Activated CD8-positive, alpha-beta memory T cell treated with anti-CD3 and anti-CD28 coated beads, Interleukin-2, amount 50 U/mL, for 1 hour (primary cell): Measurements from ENCODE around the gene HID1.
"Not testable (repeated sequence)": the region's sequence is repeated elsewhere in the genome, so short reads cannot be mapped to it uniquely, and the experiment has no call there.

Source experiments
- DNase-seq: peaks from one replicate; pipeline ENCODE4 v3.0.0-alpha.2; 2020; ENCODE audit errors: extremely low read depth

Gene HID1

DNA sequence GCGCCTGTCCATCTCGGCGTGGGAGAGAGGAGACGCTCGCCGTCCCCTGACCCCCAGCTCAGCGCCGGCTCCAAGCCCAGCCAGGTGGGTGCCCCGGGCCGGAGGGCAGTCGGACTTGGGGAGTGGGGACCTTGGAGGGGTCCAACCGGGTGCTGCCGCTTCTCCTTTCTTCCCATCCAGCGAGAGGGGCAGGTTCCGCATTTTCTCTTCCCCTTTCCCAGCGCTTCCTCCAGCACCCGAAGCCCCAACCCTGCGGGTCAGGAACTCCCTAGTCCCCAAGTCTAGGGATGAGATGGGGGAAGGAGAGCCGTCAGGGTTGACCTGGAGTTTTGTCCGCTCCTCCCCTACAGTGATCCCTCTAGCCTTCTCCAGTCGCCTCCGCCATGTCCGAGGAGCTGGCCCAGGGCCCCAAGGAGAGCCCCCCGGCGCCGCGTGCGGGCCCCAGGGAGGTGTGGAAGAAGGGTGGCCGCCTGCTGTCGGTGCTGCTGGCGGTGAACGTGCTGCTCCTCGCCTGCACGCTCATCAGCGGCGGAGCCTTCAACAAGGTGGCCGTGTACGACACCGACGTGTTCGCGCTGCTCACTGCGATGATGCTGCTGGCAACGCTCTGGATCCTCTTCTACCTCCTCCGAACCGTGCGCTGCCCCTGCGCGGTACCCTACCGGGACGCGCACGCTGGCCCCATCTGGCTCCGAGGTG is 48.2 kb downstream of the HID1 start, which contains the start of gene OTOP2:
Gene OTOP2, plus strand, starts transcription at position 24 of the 699 bp plus-strand sequence. Its CDS starts 360 bp downstream, at position 384.
- no peak for DNase-seq

GRCh38 chr17:74923538-74924249 is 48.9 kb downstream of the HID1 start:
- peak; percentile 17 for DNase-seq

DNA sequence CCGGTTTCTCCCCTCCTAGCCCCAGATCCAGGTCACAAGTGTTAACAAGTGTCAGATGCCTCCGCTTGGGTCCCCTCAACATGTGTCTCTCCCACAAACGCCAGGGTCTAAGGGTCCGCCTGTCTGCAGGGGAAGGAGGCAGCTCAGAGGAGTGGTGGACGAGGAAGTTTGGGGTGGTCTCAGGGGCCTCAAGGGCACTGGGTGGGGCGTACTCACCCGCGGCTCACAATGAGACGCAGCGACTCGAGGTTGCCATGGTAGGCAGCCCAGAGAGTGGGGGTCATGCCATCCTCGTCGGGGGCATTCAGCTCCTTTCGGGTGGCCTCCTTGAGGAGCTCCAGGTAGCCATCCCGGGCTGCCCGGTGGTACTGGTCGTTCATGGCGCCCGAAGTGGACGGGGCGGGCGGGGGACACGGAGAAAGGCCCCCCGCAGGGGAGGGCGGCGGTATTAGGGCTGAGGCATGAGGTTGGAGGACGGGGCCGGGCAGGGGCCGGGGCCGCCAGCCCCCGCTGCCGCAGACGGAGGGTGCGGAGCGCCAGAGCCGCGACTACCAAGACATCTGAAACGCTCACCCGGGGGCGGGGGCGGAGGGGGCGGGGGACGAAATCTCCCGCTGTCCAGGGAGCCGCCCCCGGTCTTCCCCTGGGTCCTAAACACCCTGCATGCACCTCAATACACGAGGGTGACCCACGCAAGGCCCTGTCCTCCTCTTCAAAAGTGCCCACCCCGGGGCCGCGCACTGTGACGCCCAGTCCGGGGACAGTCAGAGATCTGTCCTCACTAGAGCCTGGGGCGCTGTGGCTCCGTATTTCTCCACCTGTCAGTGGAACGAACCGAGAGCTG is 49.6 kb downstream of the HID1 start, which contains the start of gene USH1G:
Gene USH1G, minus strand, starts transcription at position 562 of the 844 bp plus-strand sequence. Its CDS starts 182 bp downstream, at position 380.
- no peak for DNase-seq

DNA sequence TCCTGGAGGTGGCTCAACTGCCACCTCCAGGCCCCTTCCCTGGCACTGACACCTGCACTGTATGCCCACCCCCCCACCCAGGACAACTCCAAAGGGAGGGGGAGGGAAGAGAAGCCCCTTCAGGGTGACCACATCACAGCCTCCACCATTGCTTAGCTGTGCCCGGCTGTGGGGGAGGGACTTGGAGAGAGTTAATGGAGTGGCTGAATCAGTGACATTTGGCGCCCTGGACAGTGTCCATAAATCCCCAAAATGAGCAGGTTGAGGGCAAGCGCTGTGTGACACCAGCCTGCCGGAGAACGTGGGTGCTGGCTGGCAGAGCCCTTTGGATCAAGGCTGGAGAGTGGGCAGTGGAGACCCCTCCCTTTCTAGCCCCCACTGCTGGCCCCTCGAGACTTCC is 50.4 kb downstream of the HID1 start:
- DNase-seq: no peak

GRCh38 chr17:74921769-74922168 is 50.8 kb downstream of the HID1 start:
- no peak for DNase-seq

DNA sequence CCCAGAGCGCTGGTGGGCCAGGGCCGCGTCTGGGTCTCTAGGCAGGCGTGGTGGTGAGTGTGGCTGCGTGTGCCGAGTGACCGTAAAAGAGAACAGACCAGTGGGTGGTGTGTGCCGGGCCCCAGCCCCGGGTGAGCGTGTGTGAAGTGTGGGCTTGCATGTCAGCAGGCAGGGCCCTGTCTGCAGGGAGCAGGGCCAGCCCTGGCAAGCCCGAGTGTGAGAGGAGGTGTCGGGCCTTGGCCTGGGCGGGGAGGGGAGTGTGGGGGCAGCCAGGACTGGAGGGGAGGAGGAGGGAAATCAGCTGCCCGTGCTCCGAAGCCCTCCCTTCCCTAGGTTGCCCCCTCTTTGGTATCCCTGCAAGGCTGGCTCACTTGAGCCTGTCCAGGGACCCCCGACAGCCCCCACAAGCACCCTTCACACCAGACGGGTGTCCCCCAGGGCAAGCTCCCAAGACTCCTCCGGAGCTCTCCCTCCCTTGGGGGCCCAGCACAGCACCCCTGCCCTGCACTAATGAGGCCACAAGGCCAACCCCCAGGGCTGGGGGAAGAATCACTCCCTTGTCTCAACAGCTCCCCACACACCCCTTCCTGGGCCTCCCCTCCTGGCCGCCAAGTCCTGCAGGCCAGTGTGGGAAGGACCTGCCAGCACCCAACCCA is 51.4 kb downstream of the HID1 start:
- DNase-seq: no peak

DNA sequence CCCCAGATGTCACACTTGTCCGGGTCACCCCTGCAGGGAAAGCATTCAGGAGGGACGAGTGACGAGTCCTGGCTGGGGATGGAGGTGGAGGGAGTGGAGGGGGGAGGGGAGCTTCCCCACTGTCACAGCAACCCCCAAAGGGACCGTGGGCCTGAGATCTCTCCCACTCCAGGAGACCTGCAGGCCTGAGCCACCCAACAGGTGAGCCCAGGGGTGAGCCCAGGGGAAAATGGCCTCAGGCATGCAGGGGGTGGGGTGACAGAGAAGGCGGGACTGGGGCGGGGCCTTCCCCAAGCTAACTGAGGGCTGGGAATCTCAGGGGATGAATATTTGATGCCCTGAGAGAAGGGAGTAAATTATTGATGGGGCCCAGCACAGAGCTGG is 51.9 kb downstream of the HID1 start:
- DNase-seq: no peak

DNA sequence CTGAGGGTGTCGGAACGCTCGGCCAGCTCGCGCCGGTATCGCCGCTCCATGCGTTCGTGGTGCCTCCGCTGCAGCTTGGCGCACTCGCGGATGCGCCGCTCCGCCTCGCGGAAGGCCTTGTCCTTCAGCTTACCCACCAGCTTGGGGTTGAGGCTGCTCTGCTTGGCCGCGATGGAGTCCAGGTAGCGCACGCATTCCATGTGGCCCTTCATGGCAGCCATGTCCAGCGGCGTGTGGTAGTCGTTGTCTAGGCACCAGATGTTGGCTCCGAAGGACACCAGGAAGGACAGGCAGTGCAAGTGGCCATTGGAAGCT is 52.3 kb downstream of the HID1 start:
- no peak for DNase-seq

- no peak for DNase-seq
These were observed 52.9 kb downstream of the HID1 start for GRCh38 chr17:74919440-74920305.

DNA sequence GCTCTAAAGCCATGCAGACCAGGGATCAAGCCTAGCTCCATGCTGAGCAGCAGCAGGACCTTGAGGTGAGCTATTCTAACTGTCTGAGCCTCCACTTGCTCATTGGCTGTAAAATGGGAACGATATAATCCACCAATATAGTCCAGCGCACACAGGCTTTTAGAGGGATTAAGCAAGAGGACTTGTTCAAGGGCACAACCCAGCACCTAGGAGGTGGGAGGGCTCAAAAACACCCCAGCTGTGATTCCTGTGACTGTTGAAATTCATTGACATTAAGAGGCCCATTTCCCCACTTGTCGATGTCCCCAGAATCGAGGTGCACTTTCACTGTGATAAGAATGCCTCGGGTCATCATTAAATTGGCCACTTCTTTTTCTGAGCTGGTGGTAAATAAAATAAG is 53.7 kb downstream of the HID1 start:
- DNase-seq: no peak

DNA sequence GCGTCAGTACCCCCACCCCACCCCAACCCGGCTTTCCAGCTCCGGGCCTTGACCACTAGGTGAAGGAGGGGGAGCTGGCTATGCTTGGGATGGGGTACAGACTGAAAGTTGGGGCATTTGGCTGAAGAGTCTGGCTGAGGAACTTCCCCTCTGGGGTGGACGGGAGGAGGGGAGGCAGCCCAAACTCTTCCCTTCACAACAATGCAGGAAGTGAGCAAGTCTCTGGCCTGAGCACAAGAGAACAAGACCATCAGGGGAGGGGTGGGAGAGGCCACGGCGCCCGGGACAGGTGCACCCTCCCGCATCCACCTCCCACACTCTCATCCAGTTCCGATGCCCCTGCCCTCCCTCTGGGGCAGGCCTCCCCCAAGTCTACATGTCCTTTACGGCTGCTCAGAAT is 55.1 kb downstream of the HID1 start:
- DNase-seq: no peak

GRCh38 chr17:74916851-74917199 is 55.7 kb downstream of the HID1 start:
- DNase-seq: no peak

DNA sequence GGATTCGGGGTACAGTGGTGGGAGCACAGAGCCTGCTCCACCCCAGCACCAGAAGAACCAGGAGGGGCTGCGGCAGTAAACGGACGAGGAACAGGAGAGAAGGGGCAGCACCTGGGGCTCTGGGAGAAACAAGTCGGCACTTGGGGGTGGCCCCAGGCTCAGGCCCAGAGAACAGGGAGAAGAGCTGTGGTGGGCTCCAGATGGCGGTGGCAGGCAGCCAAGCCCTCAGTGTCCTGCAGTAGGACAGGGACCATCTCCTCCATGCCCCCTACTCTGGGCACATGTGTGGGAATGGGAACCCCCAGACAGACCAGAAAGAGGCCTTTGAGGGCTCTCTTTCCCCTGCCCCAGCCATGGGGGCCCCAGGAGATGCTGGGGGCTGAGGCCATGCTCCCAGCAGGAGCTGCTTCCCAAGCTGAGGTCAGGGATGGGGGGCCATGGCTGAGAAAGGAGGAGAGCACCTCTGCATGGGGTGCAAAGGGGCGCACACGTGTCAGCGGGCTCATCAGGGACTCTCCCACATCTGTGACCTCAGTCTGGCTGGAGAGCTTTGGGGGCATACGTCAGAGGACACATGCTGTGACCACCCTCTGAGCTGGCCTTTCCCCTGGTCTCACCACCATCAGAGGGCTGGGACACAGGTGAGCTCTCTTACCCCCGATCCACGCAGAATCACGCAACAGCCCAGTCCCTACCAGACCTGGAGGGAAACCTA is 56.3 kb downstream of the HID1 start:
- no peak for DNase-seq

DNA sequence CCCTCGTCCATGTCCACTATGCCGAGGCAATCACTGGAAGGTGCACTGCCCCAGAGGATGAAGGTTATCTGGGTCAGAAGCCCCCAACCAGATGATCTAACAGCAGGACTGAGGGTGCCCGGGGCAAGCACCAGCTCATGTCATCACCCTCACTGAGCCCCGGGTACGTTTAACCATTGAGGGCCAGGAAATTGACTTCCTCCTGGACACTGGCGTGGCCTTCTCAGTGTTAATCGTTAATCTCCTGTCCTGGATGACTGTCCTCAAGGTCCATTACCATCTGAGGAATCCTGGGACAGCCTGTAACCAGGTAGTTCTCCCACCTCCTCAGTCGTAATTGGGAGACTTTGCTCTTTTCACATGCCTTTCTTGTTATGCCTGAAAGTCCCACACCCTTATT is 61.1 kb downstream of the HID1 start:
- not testable (repeated sequence) for DNase-seq

DNA sequence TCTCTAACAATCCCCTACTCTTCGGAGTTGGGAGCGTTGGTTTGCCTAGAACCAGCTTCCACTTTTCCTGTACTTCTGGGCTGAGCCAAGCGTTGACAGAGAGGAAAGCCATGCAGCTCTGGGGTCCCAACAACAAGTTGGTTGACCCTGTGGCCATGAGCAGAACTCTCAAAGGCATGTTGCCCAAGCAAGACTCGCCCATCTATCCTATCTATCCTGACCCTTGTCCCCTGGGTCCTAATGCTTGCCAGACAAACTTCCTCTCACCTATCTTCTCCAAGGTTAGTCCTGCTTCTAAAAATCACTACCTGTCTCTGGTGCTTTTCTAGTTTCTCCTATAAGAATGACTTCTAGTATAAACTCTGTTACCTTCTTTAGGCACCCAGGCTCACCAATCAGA is 63.5 kb downstream of the HID1 start:
- DNase-seq: not testable (repeated sequence)

- no peak for DNase-seq
These were observed 65.5 kb downstream of the HID1 start for GRCh38 chr17:74907012-74907411.

GRCh38 chr17:74906214-74906793 is 66.3 kb downstream of the HID1 start:
- not testable (repeated sequence) for DNase-seq

DNA sequence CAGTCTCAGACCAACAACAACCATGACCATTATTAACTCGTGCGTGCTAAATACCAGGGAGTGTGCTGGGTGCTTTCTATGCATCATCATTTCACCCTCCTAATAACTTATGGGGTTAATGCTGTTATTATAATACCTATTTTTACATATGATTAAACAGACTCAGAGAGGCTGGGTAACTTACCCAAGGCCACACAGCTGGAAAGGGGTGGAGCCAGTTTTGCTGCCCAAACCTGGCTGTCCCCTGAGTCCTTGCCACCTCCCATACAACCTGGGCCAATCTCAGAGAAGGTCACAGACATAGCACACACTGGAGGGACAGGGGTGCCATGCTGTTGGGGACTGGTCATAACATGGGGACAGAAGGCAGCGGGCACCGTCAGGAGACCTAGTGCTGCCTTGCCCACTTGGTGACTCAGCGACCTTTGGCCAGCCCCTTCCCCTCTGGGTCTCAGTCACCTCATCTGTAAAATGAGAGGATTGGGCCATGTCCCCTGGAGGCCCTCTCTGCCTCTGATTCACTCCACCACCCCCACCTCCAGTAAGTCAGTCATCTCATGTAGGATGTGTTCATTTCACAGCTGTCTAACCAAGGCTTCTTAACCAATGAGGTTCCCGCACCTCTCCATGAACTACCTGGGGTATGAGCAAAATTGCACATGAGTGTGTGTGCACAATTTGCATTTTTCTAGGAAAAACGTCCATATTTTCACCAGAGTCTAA is 67.7 kb downstream of the HID1 start:
- DNase-seq: no peak

DNA sequence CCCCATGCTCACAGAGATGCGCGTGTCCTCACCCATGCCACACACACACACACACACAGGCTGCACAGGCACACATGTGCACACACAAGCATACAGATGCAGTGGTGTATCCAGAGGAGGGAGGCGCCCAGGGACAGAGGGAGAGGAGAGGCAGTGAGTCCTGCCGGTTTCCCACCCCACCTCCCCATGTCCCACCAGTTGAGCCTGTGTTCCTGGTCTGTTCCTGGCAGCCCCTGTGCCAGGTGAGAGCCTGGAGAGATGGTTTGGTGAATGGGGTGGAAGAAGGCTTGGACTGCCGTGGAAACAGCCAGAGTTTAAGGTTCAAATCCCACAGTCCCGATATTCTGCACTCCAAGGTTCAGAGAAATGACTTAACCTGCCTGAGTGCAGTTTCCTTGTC is 68.9 kb downstream of the HID1 start:
- DNase-seq: no peak
